H1 (cell line): ENCODE data around the gene MAML3. TPM values are rescaled to one million over a fixed set of nuclear protein-coding genes. Genes with fewer than 3 reads are reported as not detected.

Source experiments
- CTCF ChIA-PET: fragments of 300-600 bp; sonication (Branson Sonifier 250); formaldehyde crosslinking; loops from one replicate; lab custom pipeline; 2021; ENCODE audit not compliant: partially characterized antibody; lab: Charles Lee
- POLR2A ChIA-PET: fragments of 300-600 bp; sonication (Branson Sonifier 250); formaldehyde crosslinking; loops from one replicate; lab custom pipeline; 2021; ENCODE audit warnings: inconsistent platforms; ENCODE audit not compliant: partially characterized antibody; lab: Charles Lee
- DNase-seq, 2 experiments: peaks; one replicate each; pipeline versions ENCODE4 v3.0.0 to v3.0.0-alpha.2; 2010 to 2022; ENCODE audit warnings: low spot score in 2 of 2, low read depth in 1 of 2, mixed read lengths in 1 of 2
- FAIRE-seq: peaks from 2 replicates; lab custom pipeline; 2011; peaks lifted over from hg19 to GRCh38; lab: Jason Lieb, UNC
- H2AFZ ChIP-seq: 2 replicates; pipeline ENCODE4 v1.8.1; 2012; ENCODE audit warnings: low read length, inconsistent platforms
- H2AK5ac ChIP-seq: 2 replicates; pipeline ENCODE4 v1.6.1; 2013; ENCODE audit warnings: low read depth, low read length
- H2BK120ac ChIP-seq: replicated peaks from 2 replicates; pipeline ENCODE3; 2013; ENCODE audit warnings: low read depth, low read length, inconsistent platforms
- H2BK12ac ChIP-seq: 2 replicates; pipeline ENCODE4 v1.6.1; 2013; ENCODE audit warnings: low read depth, low read length
- H2BK15ac ChIP-seq: 2 replicates; pipeline ENCODE4 v1.6.1; 2013; ENCODE audit warnings: low read length
- H2BK20ac ChIP-seq: 2 replicates; pipeline ENCODE4 v1.6.1; 2013; ENCODE audit warnings: low read length
- H2BK5ac ChIP-seq: 2 replicates; pipeline ENCODE4 v1.6.1; 2013; ENCODE audit warnings: low read depth, low read length
- H3K14ac ChIP-seq: 2 replicates; pipeline ENCODE4 v1.6.1; 2013; ENCODE audit warnings: inconsistent platforms; ENCODE audit not compliant: insufficient read length
- H3K18ac ChIP-seq: 2 replicates; pipeline ENCODE4 v1.6.1; 2013; ENCODE audit warnings: low read length; ENCODE audit errors: extremely low read depth
- H3K23ac ChIP-seq: 2 replicates; pipeline ENCODE4 v1.6.1; 2013; ENCODE audit warnings: inconsistent platforms; ENCODE audit not compliant: insufficient read length
- H3K23me2 ChIP-seq: 2 replicates; pipeline ENCODE4 v1.6.1; 2013; ENCODE audit warnings: low read depth, low read length
- H3K27ac ChIP-seq: 2 replicates; pipeline ENCODE4 v1.6.1; 2011; ENCODE audit warnings: low read depth, low read length, inconsistent platforms
- H3K27me3 ChIP-seq, 4 experiments: replicated peaks in 1 of 4; 1 replicate in 1 of 4; 2 replicates in 3 of 4; pipeline versions ENCODE4 v1.6.1 to v1.8.1; 2011 to 2013; ENCODE audit warnings: low read length in 3 of 4, mild to moderate bottlenecking in 3 of 4, inconsistent platforms in 2 of 4, mixed read lengths in 2 of 4, moderate library complexity in 1 of 4; ENCODE audit not compliant: control insufficient read depth in 3 of 4, insufficient read depth in 3 of 4; ENCODE audit errors: extremely low read depth in 1 of 4
- H3K36me3 ChIP-seq, 4 experiments: 2 replicates each; pipeline versions ENCODE4 v1.6.1 to v1.8.1; 2011 to 2013; ENCODE audit warnings: mild to moderate bottlenecking in 4 of 4, low read length in 3 of 4, moderate library complexity in 2 of 4, control low read depth in 1 of 4, inconsistent platforms in 1 of 4; ENCODE audit not compliant: insufficient read depth in 4 of 4, control insufficient read depth in 2 of 4
- H3K4ac ChIP-seq: replicated peaks from 2 replicates; pipeline ENCODE3; 2013; ENCODE audit warnings: low read length, low read depth, mixed read lengths, inconsistent platforms; ENCODE audit not compliant: insufficient read length
- H3K4me1 ChIP-seq, 4 experiments: replicated peaks in 1 of 4; 1 replicate in 1 of 4; 2 replicates in 3 of 4; pipeline versions ENCODE4 v1.6.1 to v1.8.1; 2011 to 2013; ENCODE audit warnings: low read length in 3 of 4, inconsistent platforms in 2 of 4, mixed read lengths in 1 of 4; ENCODE audit not compliant: insufficient read depth in 4 of 4, control insufficient read depth in 3 of 4
- H3K4me2 ChIP-seq, 2 experiments: 2 replicates each; pipeline versions ENCODE4 v1.6.1 to v1.8.1; 2011 to 2013; ENCODE audit warnings: low read depth in 2 of 2, low read length in 2 of 2, control low read depth in 1 of 2, inconsistent platforms in 1 of 2, mild to moderate bottlenecking in 1 of 2; ENCODE audit not compliant: insufficient read depth in 1 of 2
- H3K4me3 ChIP-seq, 4 experiments: fragments of 200-600, 300-600 bp in 1 of 4; sonication (generic), shearing (Covaris generic), sonication (Bioruptor Twin) in 1 of 4; 2 replicates each; pipeline versions ENCODE4 v1.5.1 to v1.8.1; 2011 to 2016; ENCODE audit warnings: low read length in 4 of 4, low read depth in 3 of 4, control low read depth in 2 of 4, inconsistent platforms in 2 of 4, mild to moderate bottlenecking in 2 of 4, mixed read lengths in 1 of 4, moderate library complexity in 1 of 4; ENCODE audit not compliant: insufficient read depth in 2 of 4; ENCODE audit errors: extremely low read depth in 1 of 4
- H3K56ac ChIP-seq: replicated peaks from 2 replicates; pipeline ENCODE3; 2013; ENCODE audit warnings: low read depth, mild to moderate bottlenecking, mixed read lengths, low read length, inconsistent platforms; ENCODE audit not compliant: insufficient read length
- H3K79me1 ChIP-seq: 2 replicates; pipeline ENCODE4 v1.6.1; 2013; ENCODE audit warnings: low read depth, low read length, control low read depth
- H3K79me2 ChIP-seq, 2 experiments: 2 replicates each; pipeline versions ENCODE4 v1.6.1 to v1.8.1; 2012 to 2013; ENCODE audit warnings: low read length in 2 of 2, mild to moderate bottlenecking in 2 of 2, inconsistent platforms in 1 of 2; ENCODE audit not compliant: insufficient read depth in 2 of 2, control insufficient read depth in 1 of 2
- H3K9ac ChIP-seq, 4 experiments: replicated peaks in 1 of 4; 1 replicate in 1 of 4; 2 replicates in 3 of 4; pipeline versions ENCODE4 v1.6.1 to v1.8.1; 2011 to 2013; ENCODE audit warnings: low read depth in 3 of 4, low read length in 3 of 4, control low read depth in 2 of 4, mild to moderate bottlenecking in 2 of 4, moderate library complexity in 2 of 4, inconsistent platforms in 1 of 4; ENCODE audit errors: extremely low read depth in 1 of 4
- H3K9me3 ChIP-seq, 2 experiments: 2 replicates each; pipeline versions ENCODE4 v1.6.1 to v1.8.1; 2012 to 2013; ENCODE audit warnings: mild to moderate bottlenecking in 2 of 2, moderate library complexity in 2 of 2, control low read depth in 1 of 2, inconsistent platforms in 1 of 2, low read depth in 1 of 2, low read length in 1 of 2, mixed read lengths in 1 of 2; ENCODE audit not compliant: insufficient read depth in 2 of 2
- H4K20me1 ChIP-seq, 2 experiments: replicated peaks in 1 of 2; 2 replicates each; pipeline versions ENCODE3 to v1.8.1; 2011 to 2013; ENCODE audit warnings: inconsistent platforms in 2 of 2, low read length in 2 of 2, mild to moderate bottlenecking in 1 of 2; ENCODE audit not compliant: insufficient read depth in 2 of 2, control insufficient read depth in 1 of 2
- H4K5ac ChIP-seq: 2 replicates; pipeline ENCODE4 v1.6.1; 2013; ENCODE audit warnings: low read length, low read depth, mixed read lengths, inconsistent platforms; ENCODE audit not compliant: insufficient read length
- H4K8ac ChIP-seq: 2 replicates; pipeline ENCODE4 v1.8.0; 2013; ENCODE audit warnings: mild to moderate bottlenecking, moderate library complexity, low read length, inconsistent platforms; ENCODE audit not compliant: insufficient read depth; ENCODE audit errors: extremely low read depth
- H4K91ac ChIP-seq: replicated peaks from 2 replicates; pipeline ENCODE3; 2013; ENCODE audit warnings: low read length, mixed read lengths, inconsistent platforms; ENCODE audit not compliant: insufficient read length
- CEBPB ChIP-seq: IDR thresholded peaks from 2 replicates; pipeline ENCODE4 v1.6.1; 2012; ENCODE audit warnings: low read depth, low read length
- E2F6 ChIP-seq: IDR thresholded peaks from 2 replicates; pipeline ENCODE4 v1.6.1; 2012; ENCODE audit warnings: inconsistent platforms
- JUN ChIP-seq: IDR thresholded peaks from 2 replicates; pipeline ENCODE4 v1.6.1; 2011; ENCODE audit warnings: low read depth, mild to moderate bottlenecking, improper control_type of control experiment, low read length
- KDM1A ChIP-seq: fragments of 200-600, 300-600 bp; sonication (generic); IDR thresholded peaks from 2 replicates; pipeline ENCODE4 v1.7.1; 2016; ENCODE audit warnings: mild to moderate bottlenecking, low read length, borderline replicate concordance
- MAX ChIP-seq: IDR thresholded peaks from 2 replicates; pipeline ENCODE4 v1.6.1; 2012; ENCODE audit warnings: inconsistent platforms
- RAD21 ChIP-seq, 2 experiments: IDR thresholded peaks in 1 of 2; conservative IDR thresholded peaks in 1 of 2; 2 replicates each; pipeline ENCODE4 v1.6.1; 2011; ENCODE audit warnings: low read depth in 2 of 2, low read length in 2 of 2, improper control_type of control experiment in 1 of 2, inconsistent platforms in 1 of 2, mild to moderate bottlenecking in 1 of 2, moderate library complexity in 1 of 2
- SAP30 ChIP-seq: fragments of 300-600 bp; sonication (generic); IDR thresholded peaks from 2 replicates; pipeline ENCODE4 v1.7.1; 2012; ENCODE audit warnings: low read length, moderate library complexity, mild to moderate bottlenecking, inconsistent platforms; ENCODE audit not compliant: insufficient read depth, insufficient replicate concordance
- SP1 ChIP-seq: IDR thresholded peaks from 2 replicates; pipeline ENCODE4 v1.6.1; 2011; ENCODE audit warnings: low read depth, low read length
- TAF7 ChIP-seq: optimal IDR thresholded peaks from 2 replicates; pipeline ENCODE3; 2011; ENCODE audit warnings: low read depth, mild to moderate bottlenecking, inconsistent platforms, low read length, moderate library complexity, borderline replicate concordance
- TBP ChIP-seq: IDR thresholded peaks from 2 replicates; pipeline ENCODE4 v1.6.1; 2011; ENCODE audit warnings: low read depth, low read length, improper control_type of control experiment
- YY1 ChIP-seq: IDR thresholded peaks from 2 replicates; pipeline ENCODE4 v1.6.1; 2011; ENCODE audit warnings: low read depth, mild to moderate bottlenecking, low read length
- WGBS, 2 experiments: shearing (Covaris generic) in 1 of 2; methylation state at CpG; one replicate each; pipeline versions ENCODE4 v1.1.6 to v1.1.7; 2013 to 2015; ENCODE audit warnings: low lambda C conversion rate in 2 of 2, mixed read lengths in 2 of 2, inconsistent platforms in 1 of 2, low coverage in 1 of 2, missing lambda C conversion rate in 1 of 2; ENCODE audit not compliant: insufficient replicate concordance in 2 of 2, insufficient coverage in 1 of 2, insufficient read length in 1 of 2; ENCODE audit errors: extremely low coverage in 1 of 2, missing lambda C conversion rate in 1 of 2; 5-methylcytosine and 5-hydroxymethylcytosine counted together
- polyA plus RNA-seq, 7 experiments: library from polyadenylated mRNA; depleted of rRNA in 3 of 7; stranded (reverse) in 5 of 7; unstranded in 2 of 7; fragments of >200 nt in 5 of 7; fragments of 200-250 nt in 2 of 7; gene quantifications; 1 replicate in 5 of 7; 2 replicates in 1 of 7; 4 replicates in 1 of 7; pipeline versions ENCODE4 v1.2.1 to v1.2.3, GENCODE V29; 2011 to 2013; ENCODE audit warnings: missing spikeins in 2 of 7, mixed read lengths in 2 of 7
- total RNA-seq: library from RNA; stranded (reverse); fragmentation: NEBNext Ultra II Directional; extraction: Animal tissue kit (Norgen Biotek cat#: 25700); gene quantifications from 2 replicates; pipeline ENCODE4 v1.2.1, GENCODE V29; 2021

MAML3 gene
- total and polyA plus RNA-seq, 2 of the 8 experiments (the other 6 are each of a cell fraction or from before 2014, with no cell fraction given): 2.1 to 5.7 TPM

GRCh38 chr4:140162596-140162995 is 8.6 kb upstream of the MAML3 start:
- H3K27me3 ChIP-seq: no peaks in the 10 kb centered on the region
- no peaks in the 10 kb centered on the region for H3K36me3 ChIP-seq
- FAIRE-seq (no peak), DNase-seq (no peak)
- H3K9me3 ChIP-seq: no peaks in the 10 kb centered on the region
- no peak overlapping the region for H4K8ac ChIP-seq
- H2BK15ac ChIP-seq: no peak overlapping the region
- no peak overlapping the region for H2BK120ac ChIP-seq
- H3K9ac ChIP-seq: peak overlapping the region in 1 of 4 experiments; percentile 34; a peak in 1 of 7 replicates
- no peaks in the 10 kb centered on the region for H3K79me2 ChIP-seq
- no peak overlapping the region for H2BK12ac ChIP-seq
- no peak overlapping the region for H3K4ac ChIP-seq
- no peak overlapping the region for H3K27ac ChIP-seq
- ChIA-PET POLR2A (interaction anchor here (0.9 to 1.6 kb wide), 3 partner anchors 9 to 75 kb away, joined by 3 to 7 read pairs (median 4); partner anchors contain the start of gene MAML3), CTCF (interaction anchor here (0.7 to 1.8 kb wide), 7 partner anchors 15 to 149 kb away, joined by 3 to 8 read pairs (median 3); no protein-coding TSS in a partner anchor)
- H3K79me1 ChIP-seq: no peaks in the 10 kb centered on the region
- no peak overlapping the region for H2BK5ac ChIP-seq
- no peaks in the 10 kb centered on the region for H3K4me1 ChIP-seq
- H4K20me1 ChIP-seq: no peaks in the 10 kb centered on the region
- H3K18ac ChIP-seq: no peak overlapping the region
- no peak overlapping the region for H2AK5ac ChIP-seq
- 89% methylated on average over 2 of the region's 2 CpGs; no CpG with 5 or more reads in 1 of the 2 experiments for WGBS, 2 experiments
- H3K4me3 ChIP-seq: no peak overlapping the region
- no peak overlapping the region for H4K5ac ChIP-seq
- no peak overlapping the region for H4K91ac ChIP-seq
- H3K23ac ChIP-seq: no peak overlapping the region
- H3K14ac ChIP-seq: no peak overlapping the region
- H2AFZ ChIP-seq: no peak overlapping the region
- no peak overlapping the region for H3K4me2 ChIP-seq
- no peak overlapping the region for H3K56ac ChIP-seq
- H2BK20ac ChIP-seq: no peak overlapping the region
- no peaks in the 10 kb centered on the region for H3K23me2 ChIP-seq
- TF ChIP-seq YY1: no peak
- no peak for TF ChIP-seq SP1
- TF ChIP-seq CEBPB: no peak
- TF ChIP-seq SAP30: no peak
- no peak for TF ChIP-seq JUN
- TF ChIP-seq RAD21 (IDR thresholded peaks at IDR 0.05 in 1 of 2, conservative IDR thresholded peaks at IDR 0.05 in 1 of 2; ENCODE audit: low read depth in 2 of 2, low read length in 2 of 2): no peak
- TF ChIP-seq KDM1A: no peak
- TF ChIP-seq MAX: no peak
- TF ChIP-seq E2F6: no peak
- no peak for TF ChIP-seq TAF7
- TF ChIP-seq TBP: no peak
